K562 (cell line): ENCODE measurements around the gene FETUB. TPM values are rescaled to one million over a fixed set of nuclear protein-coding genes. Genes with fewer than 3 reads are reported as not detected.

Source experiments
- ATAC-seq: fragments of 200-7000 bp; cut with Tn5 transposase; 3 replicates; pipeline ENCODE4 v1.9.1; 2020; ENCODE audit warnings: moderate library complexity
- BruUV-seq: library from RNA; stranded (reverse); fragments of 400-500 nt; replicated peaks from 2 replicates; lab custom pipeline; 2021; lab: Mats Ljungman, UMichigan
- CTCF ChIA-PET: fragments of 300-600 bp; formaldehyde crosslinking; extraction: SDS; loops from one replicate; lab custom pipeline; 2021; ENCODE audit warnings: low intra/inter-chr PET ratio; lab: Yijun Ruan, JAX
- POLR2A ChIA-PET: fragments of 300-600, 350-650 bp; sonication (Branson Sonifier 250); formaldehyde crosslinking; extraction: SDS; loops from one replicate; lab custom pipeline; 2021; ENCODE audit warnings: antibody characterized with exemption, inconsistent platforms; lab: Yijun Ruan, JAX
- DNase-seq, 4 experiments: peaks; one replicate each; pipeline versions ENCODE4 v3.0.0 to v3.0.0-alpha.2; 2011 to 2018; ENCODE audit warnings: low spot score in 3 of 4, mixed read lengths in 3 of 4; ENCODE audit errors: extremely low read depth in 1 of 4
- FAIRE-seq: peaks from 2 replicates; lab custom pipeline; 2011; peaks lifted over from hg19 to GRCh38; lab: Jason Lieb, UNC
- H2AFZ ChIP-seq: 2 replicates; pipeline ENCODE4 v1.6.0; 2011; ENCODE audit warnings: low read depth, low read length, control low read depth, inconsistent platforms
- H3K27ac ChIP-seq: fragments of 200-600 bp; 3 replicates; pipeline ENCODE4 v1.8.0; 2011; ENCODE audit warnings: low read depth, mild to moderate bottlenecking, control low read depth, inconsistent platforms, low read length, moderate library complexity, mixed read lengths; ENCODE audit errors: extremely low read depth
- H3K27me3 ChIP-seq, 2 experiments: fragments of 300-600 bp in 1 of 2; 2 replicates in 1 of 2; 3 replicates in 1 of 2; pipeline versions ENCODE4 v1.6.0 to v1.8.0; 2011; ENCODE audit warnings: inconsistent platforms in 2 of 2, low read length in 2 of 2, mild to moderate bottlenecking in 1 of 2, mixed read lengths in 1 of 2, moderate library complexity in 1 of 2; ENCODE audit not compliant: control insufficient read depth in 2 of 2, insufficient read depth in 2 of 2
- H3K36me3 ChIP-seq: fragments of 300-600 bp; 3 replicates; pipeline ENCODE4 v1.8.0; 2011; ENCODE audit warnings: mild to moderate bottlenecking, low read length, inconsistent platforms; ENCODE audit not compliant: control insufficient read depth, insufficient read depth
- H3K4me1 ChIP-seq, 2 experiments: fragments of 200-600 bp in 1 of 2; replicated peaks in 1 of 2; 2 replicates in 1 of 2; 3 replicates in 1 of 2; pipeline versions ENCODE4 v1.5.1 to v1.8.0; 2011; ENCODE audit warnings: inconsistent platforms in 2 of 2, low read length in 2 of 2, mild to moderate bottlenecking in 1 of 2, mixed read lengths in 1 of 2, moderate library complexity in 1 of 2; ENCODE audit not compliant: control insufficient read depth in 2 of 2, insufficient read depth in 2 of 2
- H3K4me2 ChIP-seq: 2 replicates; pipeline ENCODE4 v1.6.1; 2011; ENCODE audit warnings: low read length, control low read depth, inconsistent platforms, mixed read lengths; ENCODE audit not compliant: insufficient read depth
- H3K4me3 ChIP-seq: fragments of 200-600 bp; sonication (generic), shearing (Covaris generic); 2 replicates; pipeline ENCODE4 v1.5.1; 2016; ENCODE audit warnings: control low read depth, inconsistent platforms
- H3K79me2 ChIP-seq: fragments of 200-600 bp; 3 replicates; pipeline ENCODE4 v1.8.0; 2011; ENCODE audit warnings: low read length, inconsistent platforms; ENCODE audit not compliant: control insufficient read depth, insufficient read depth
- H3K9ac ChIP-seq, 2 experiments: 2 replicates each; pipeline versions ENCODE4 v1.6.0 to v1.6.1; 2011; ENCODE audit warnings: low read depth in 2 of 2, low read length in 2 of 2, control low read depth in 1 of 2, inconsistent platforms in 1 of 2, mild to moderate bottlenecking in 1 of 2, mixed read lengths in 1 of 2; ENCODE audit not compliant: insufficient read depth in 1 of 2
- H3K9me1 ChIP-seq: one replicate; pipeline ENCODE4 v1.6.0; 2011; ENCODE audit warnings: inconsistent platforms, mild to moderate bottlenecking, low read length, moderate library complexity; ENCODE audit not compliant: control insufficient read depth, insufficient read depth
- H3K9me3 ChIP-seq: replicated peaks from 2 replicates; pipeline ENCODE4 v1.5.1; 2011; ENCODE audit warnings: low read depth, low read length, inconsistent platforms; ENCODE audit not compliant: control insufficient read depth, insufficient read depth
- H4K20me1 ChIP-seq: replicated peaks from 2 replicates; pipeline ENCODE4 v1.6.1; 2011; ENCODE audit warnings: low read length, inconsistent platforms, mixed read lengths; ENCODE audit not compliant: control insufficient read depth, insufficient read depth
- ATF3 ChIP-seq, 2 experiments: fragments of 450-650 bp in 1 of 2; sonication (generic) in 1 of 2; formaldehyde crosslinking in 1 of 2; IDR thresholded peaks in 1 of 2; conservative IDR thresholded peaks in 1 of 2; 2 replicates each; pipeline versions ENCODE4 v1.6.1 to v1.8.1; 2016 to 2023; ENCODE audit warnings: mild to moderate bottlenecking in 2 of 2, moderate library complexity in 2 of 2, inconsistent platforms in 1 of 2, missing genetic modification reagents in 1 of 2
- BRD4 ChIP-seq: fragments of 200-600 bp; sonication (generic); IDR thresholded peaks from 2 replicates; pipeline ENCODE4 v1.6.1; 2017; ENCODE audit warnings: inconsistent platforms
- CEBPB ChIP-seq: fragments of 450-650 bp; IDR thresholded peaks from 2 replicates; pipeline ENCODE4 v1.6.1; 2016; ENCODE audit warnings: missing genetic modification characterization, missing compliant biosample characterization
- SLC30A9 ChIP-seq: fragments of 250-450 bp; sonication (Bioruptor Pico); IDR thresholded peaks from 2 replicates; pipeline ENCODE4 v1.8.0; 2022; ENCODE audit warnings: mild to moderate bottlenecking, moderate library complexity
- ZBTB43 ChIP-seq: sonication (generic); formaldehyde crosslinking; IDR thresholded peaks from 2 replicates; pipeline ENCODE4 v1.8.0; 2023; ENCODE audit warnings: mild to moderate bottlenecking, missing genetic modification reagents
- WGBS: fragments of 100-300 bp; shearing (Covaris generic); methylation state at CpG from one replicate; pipeline ENCODE4 v1.1.6; 2016; ENCODE audit warnings: low coverage, mixed read lengths; ENCODE audit not compliant: insufficient coverage; ENCODE audit errors: missing lambda C conversion rate; 5-methylcytosine and 5-hydroxymethylcytosine counted together
- in situ Hi-C: fragments of 300-500 bp; cut with MboI; formaldehyde crosslinking; loops from 4 replicates; pipeline ENCODE4 v1.15.0; 2018; ENCODE audit warnings: inconsistent platforms, mixed read lengths
- intact Hi-C: fragments of 100-400 bp; cut with micrococcal nuclease; formaldehyde crosslinking; loops from 2 replicates; pipeline ENCODE4 v1.14.2; 2022
- polyA plus RNA-seq, 8 experiments: library from polyadenylated mRNA; depleted of rRNA in 4 of 8; stranded (reverse) in 5 of 8; unstranded in 3 of 8; fragments of >200 nt; fragmentation: Nextera tagmentation in 2 of 8; fragmentation: Illumina TruSeq in 1 of 8; extraction: Ambion mirVana in 2 of 8; extraction: Trizol in 1 of 8; gene quantifications; 2 replicates each; pipeline versions ENCODE4 v1.2.1 to v1.2.3, GENCODE V29; 2011 to 2014; ENCODE audit warnings: inconsistent platforms in 1 of 8, missing spikeins in 1 of 8
- total RNA-seq, 7 experiments: library from RNA; depleted of rRNA in 6 of 7; stranded (reverse); fragments of >200 nt in 6 of 7; fragmentation: Illumina TruSeq in 2 of 7; extraction: Trizol in 2 of 7; gene quantifications; 2 replicates each; pipeline versions ENCODE4 v1.2.1 to v1.2.3, GENCODE V29; 2011 to 2021; ENCODE audit warnings: low replicate concordance in 1 of 7

The FETUB gene
- total and polyA plus RNA-seq, 9 of the 15 experiments (the other 6 are each of a cell fraction or from before 2014, with no cell fraction given): not detected

- in situ Hi-C loops: no loop called here
- no peaks in the 10 kb centered on the region for H4K20me1 ChIP-seq
- no peaks in the 10 kb centered on the region for H3K9me3 ChIP-seq
- BruUV-seq: no TSS peak
- no peak for FAIRE-seq
- POLR2A ChIA-PET: no interaction called here
- peaks cover 7 to 27% of the 10 kb centered on the region in 2 experiments for H3K27me3 ChIP-seq
- CTCF ChIA-PET: no interaction called here
- no peak overlapping the region for H3K4me2 ChIP-seq
- no peak for ATAC-seq
- no peaks in the 10 kb centered on the region for H3K36me3 ChIP-seq
- H3K27ac ChIP-seq: no peak overlapping the region
- no peak overlapping the region for H3K9ac ChIP-seq
- H3K4me3 ChIP-seq: no peak overlapping the region
- WGBS: 8% methylated on average over 1 of the region's 1 CpG
- TF ChIP-seq ATF3 (IDR thresholded peaks at IDR 0.05): no peak
- TF ChIP-seq ATF3 (CRISPR knock-in tag; conservative IDR thresholded peaks at IDR 0.05): no peak
- no peak for TF ChIP-seq CEBPB (tag)
- TF ChIP-seq ZBTB43 (CRISPR knock-in tag): no peak
- TF ChIP-seq BRD4: no peak
- no peak for TF ChIP-seq SLC30A9
- no peaks in the 10 kb centered on the region for H3K79me2 ChIP-seq
- H3K4me1 ChIP-seq: peaks cover 0 to under 1% of the 10 kb centered on the region in 2 experiments; a peak in 2 of 5 replicates
- no peak overlapping the region for H2AFZ ChIP-seq
- no peak for DNase-seq
- intact Hi-C loops: no loop called here
- no peaks in the 10 kb centered on the region for H3K9me1 ChIP-seq
These were observed 8.7 kb downstream of the FETUB start for GRCh38 chr3:186648851-186649250.
